Liver (tissue), 9 donors: ENCODE data around the gene MIB2. TPM values are rescaled to one million over a fixed set of nuclear protein-coding genes. Genes with fewer than 3 reads are reported as not detected.

ENCODE experiments used
- DNase-seq: peaks from one replicate; pipeline ENCODE4 v3.0.0-alpha.2; 2017; ENCODE audit warnings: low spot score
- H3K27ac ChIP-seq, 2 donors: one replicate each; pipeline ENCODE4 v1.7.0; 2013; ENCODE audit warnings: inconsistent platforms in 2 of 2, low read length in 2 of 2, control low read depth in 1 of 2, low read depth in 1 of 2, mild to moderate bottlenecking in 1 of 2
- H3K27me3 ChIP-seq, 4 donors: one replicate each; pipeline versions ENCODE4 v1.6.1 to v1.7.0; 2013; ENCODE audit warnings: low read length in 3 of 4, inconsistent platforms in 1 of 4, mild to moderate bottlenecking in 1 of 4, moderate library complexity in 1 of 4; ENCODE audit not compliant: control insufficient read depth in 4 of 4, insufficient read depth in 4 of 4
- H3K36me3 ChIP-seq, 4 donors: one replicate each; pipeline versions ENCODE4 v1.6.1 to v1.7.0; 2013; ENCODE audit warnings: low read length in 3 of 4, mild to moderate bottlenecking in 3 of 4, low read depth in 1 of 4, moderate library complexity in 1 of 4; ENCODE audit not compliant: control insufficient read depth in 4 of 4, insufficient read depth in 3 of 4
- H3K4me1 ChIP-seq, 4 donors: one replicate each; pipeline versions ENCODE4 v1.6.1 to v1.7.0; 2013; ENCODE audit warnings: low read length in 3 of 4, mild to moderate bottlenecking in 3 of 4, moderate library complexity in 1 of 4; ENCODE audit not compliant: control insufficient read depth in 4 of 4, insufficient read depth in 4 of 4
- H3K4me3 ChIP-seq, 3 donors: one replicate each; pipeline versions ENCODE4 v1.6.1 to v1.7.0; 2013; ENCODE audit warnings: low read length in 3 of 3, control low read depth in 1 of 3, low read depth in 1 of 3, mild to moderate bottlenecking in 1 of 3
- H3K9ac ChIP-seq, 2 donors: one replicate each; pipeline ENCODE4 v1.7.0; 2013; ENCODE audit warnings: low read length in 2 of 2, mild to moderate bottlenecking in 2 of 2, moderate library complexity in 2 of 2, control low read depth in 1 of 2, low read depth in 1 of 2
- H3K9me3 ChIP-seq, 4 donors: one replicate each; pipeline versions ENCODE4 v1.6.1 to v1.7.0; 2013; ENCODE audit warnings: low read length in 3 of 4; ENCODE audit not compliant: control insufficient read depth in 4 of 4
- ATF3 ChIP-seq: IDR thresholded peaks from 2 replicates; pipeline ENCODE4 v1.6.1; 2016; ENCODE audit warnings: antibody characterized with exemption
- EGR1 ChIP-seq, 2 donors: IDR thresholded peaks; 2 replicates each; pipeline ENCODE4 v1.6.1; 2016 to 2018; ENCODE audit warnings: antibody characterized with exemption in 2 of 2, low read depth in 2 of 2
- FOXA1 ChIP-seq: IDR thresholded peaks from 2 replicates; pipeline ENCODE4 v1.6.1; 2016; ENCODE audit warnings: antibody characterized with exemption
- FOXA2 ChIP-seq: IDR thresholded peaks from 2 replicates; pipeline ENCODE4 v1.6.1; 2016; ENCODE audit warnings: antibody characterized with exemption
- GABPA ChIP-seq, 2 donors: IDR thresholded peaks in 1 of 2; conservative IDR thresholded peaks in 1 of 2; 2 replicates each; pipeline ENCODE4 v1.6.1; 2016; ENCODE audit warnings: antibody characterized with exemption in 2 of 2, mild to moderate bottlenecking in 1 of 2, moderate library complexity in 1 of 2
- HNF4A ChIP-seq, 2 donors: conservative IDR thresholded peaks; 2 replicates each; pipeline ENCODE4 v1.6.1; 2016; ENCODE audit warnings: antibody characterized with exemption in 2 of 2, mild to moderate bottlenecking in 2 of 2
- HNF4G ChIP-seq: IDR thresholded peaks from 2 replicates; pipeline ENCODE4 v1.6.1; 2016; ENCODE audit warnings: antibody characterized with exemption
- JUND ChIP-seq, 2 donors: IDR thresholded peaks; 2 replicates each; pipeline ENCODE4 v1.6.1; 2016; ENCODE audit warnings: antibody characterized with exemption in 2 of 2
- MAX ChIP-seq: IDR thresholded peaks from 2 replicates; pipeline ENCODE4 v1.6.1; 2016; ENCODE audit warnings: antibody characterized with exemption
- NR2F2 ChIP-seq: IDR thresholded peaks from 2 replicates; pipeline ENCODE4 v1.6.1; 2016; ENCODE audit warnings: antibody characterized with exemption
- RAD21 ChIP-seq, 2 donors: IDR thresholded peaks; 2 replicates each; pipeline ENCODE4 v1.6.1; 2016; ENCODE audit warnings: antibody characterized with exemption in 2 of 2, mild to moderate bottlenecking in 2 of 2
- REST ChIP-seq: IDR thresholded peaks from 2 replicates; pipeline ENCODE4 v1.6.1; 2016; ENCODE audit warnings: antibody characterized with exemption, mild to moderate bottlenecking
- RXRA ChIP-seq, 2 donors: IDR thresholded peaks; 2 replicates each; pipeline ENCODE4 v1.6.1; 2017 to 2018; ENCODE audit warnings: antibody characterized with exemption in 2 of 2, mild to moderate bottlenecking in 1 of 2
- SP1 ChIP-seq: IDR thresholded peaks from 2 replicates; pipeline ENCODE4 v1.6.1; 2018; ENCODE audit warnings: antibody characterized with exemption, mild to moderate bottlenecking
- TAF1 ChIP-seq: conservative IDR thresholded peaks from 2 replicates; pipeline ENCODE4 v1.6.1; 2016; ENCODE audit warnings: antibody characterized with exemption, mild to moderate bottlenecking
- YY1 ChIP-seq: IDR thresholded peaks from 2 replicates; pipeline ENCODE4 v1.6.1; 2016; ENCODE audit warnings: antibody characterized with exemption, mild to moderate bottlenecking
- whole genome bisulfite sequencing: extraction: QIAGEN DNeasy Blood & Tissue Kit; methylation state at CpG from one replicate; pipeline ENCODE4 v1.1.7; 2013; 5-methylcytosine and 5-hydroxymethylcytosine counted together
- polyA plus RNA-seq, 2 donors: library from polyadenylated mRNA; stranded (reverse) in 1 of 2; unstranded in 1 of 2; fragments of 200-250 nt in 1 of 2; fragments of >200 nt in 1 of 2; fragmentation: Nextera tagmentation in 1 of 2; extraction: Ambion mirVana in 1 of 2; gene quantifications; one replicate each; pipeline versions ENCODE4 v1.2.1 to v1.2.3, GENCODE V29; 2013 to 2015
- total RNA-seq, 2 donors: library from RNA; depleted of rRNA; stranded (reverse); fragments of >200 nt; gene quantifications; one replicate each; pipeline ENCODE4 v1.2.3, GENCODE V29; 2014
- TF ChIP-seq, protein P1 (sequence below): IDR thresholded peaks from 2 replicates; pipeline ENCODE4 v1.6.1; 2016; ENCODE audit warnings: antibody characterized with exemption
- donor health status: healthy.
- donor health status: healthy.
- donor health status: healthy.
- donor health status: healthy.
- donor health status: healthy.

Gene MIB2
- total and polyA plus RNA-seq, 4 donors: 9.8 to 33.0 (median 19.2) TPM

- H3K36me3 ChIP-seq: peaks cover 0 to 14% (median 2%) of the 10 kb centered on the region in 4 donors
- no peak overlapping the region for H3K27ac ChIP-seq
- peaks cover 2 to 24% (median 17%) of the 10 kb centered on the region in 4 donors for H3K4me1 ChIP-seq
- 93% methylated on average over 21 of the region's 21 CpGs for WGBS
- no peak overlapping the region for H3K4me3 ChIP-seq
- no peak for TF ChIP-seq EGR1 (IDR thresholded peaks at IDR 0.05; ENCODE audit: low read depth in 2 of 2)
- TF ChIP-seq REST: no peak
- no peak for TF ChIP-seq YY1
- TF ChIP-seq ATF3: no peak
- no peaks in the 10 kb centered on the region for H3K9me3 ChIP-seq
- no peaks in the 10 kb centered on the region for H3K27me3 ChIP-seq
- no peak for DNase-seq
- no peak overlapping the region for H3K9ac ChIP-seq
Measured at GRCh38 chr1:1622010-1622787, 6.9 kb downstream of the MIB2 start.

DNA sequence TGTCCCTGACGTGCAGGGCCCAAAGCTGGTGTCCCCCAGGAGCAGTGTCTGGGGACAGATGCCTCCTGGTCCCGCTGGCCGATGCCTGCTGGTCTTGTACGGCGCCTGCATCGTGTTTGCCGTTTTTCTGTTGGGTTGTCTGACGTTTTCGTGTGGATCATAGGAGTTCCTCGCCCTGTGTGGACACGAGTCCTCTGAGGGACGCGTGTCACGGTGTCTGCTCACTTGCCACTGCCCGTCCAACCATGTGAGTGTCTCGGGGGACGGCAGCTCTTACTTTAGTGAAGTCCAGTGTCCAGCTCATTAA, 7.4 kb downstream of the MIB2 start:
- peaks cover 2 to 19% (median 13%) of the 10 kb centered on the region in 4 donors for H3K4me1 ChIP-seq
- no peak overlapping the region for H3K27ac ChIP-seq
- peaks cover 0 to 14% (median 3%) of the 10 kb centered on the region in 4 donors for H3K36me3 ChIP-seq
- H3K4me3 ChIP-seq: no peak overlapping the region
- no peak for TF ChIP-seq HNF4G
- no peak for TF ChIP-seq MAX
- TF ChIP-seq, protein P1, sequence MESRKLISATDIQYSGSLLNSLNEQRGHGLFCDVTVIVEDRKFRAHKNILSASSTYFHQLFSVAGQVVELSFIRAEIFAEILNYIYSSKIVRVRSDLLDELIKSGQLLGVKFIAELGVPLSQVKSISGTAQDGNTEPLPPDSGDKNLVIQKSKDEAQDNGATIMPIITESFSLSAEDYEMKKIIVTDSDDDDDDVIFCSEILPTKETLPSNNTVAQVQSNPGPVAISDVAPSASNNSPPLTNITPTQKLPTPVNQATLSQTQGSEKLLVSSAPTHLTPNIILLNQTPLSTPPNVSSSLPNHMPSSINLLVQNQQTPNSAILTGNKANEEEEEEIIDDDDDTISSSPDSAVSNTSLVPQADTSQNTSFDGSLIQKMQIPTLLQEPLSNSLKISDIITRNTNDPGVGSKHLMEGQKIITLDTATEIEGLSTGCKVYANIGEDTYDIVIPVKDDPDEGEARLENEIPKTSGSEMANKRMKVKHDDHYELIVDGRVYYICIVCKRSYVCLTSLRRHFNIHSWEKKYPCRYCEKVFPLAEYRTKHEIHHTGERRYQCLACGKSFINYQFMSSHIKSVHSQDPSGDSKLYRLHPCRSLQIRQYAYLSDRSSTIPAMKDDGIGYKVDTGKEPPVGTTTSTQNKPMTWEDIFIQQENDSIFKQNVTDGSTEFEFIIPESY: no peak
- no peaks in the 10 kb centered on the region for H3K9me3 ChIP-seq
- no peak overlapping the region for H3K9ac ChIP-seq
- no peak for DNase-seq
- H3K27me3 ChIP-seq: no peaks in the 10 kb centered on the region
- 96% methylated on average over 17 of the region's 17 CpGs for WGBS

- Histone ChIP-seq H3K9ac (no peak overlapping the region), H3K4me1 (peaks cover 2 to 16% (median 13%) of the 10 kb centered on the region in 4 donors), H3K27ac (no peak overlapping the region), H3K27me3 (no peaks in the 10 kb centered on the region), H3K4me3 (no peak overlapping the region), H3K9me3 (no peaks in the 10 kb centered on the region), H3K36me3 (peaks cover 0 to 16% (median 3%) of the 10 kb centered on the region in 4 donors)
- DNase-seq: no peak
- WGBS: 97% methylated on average over 33 of the region's 33 CpGs
- no peak for TF ChIP-seq TAF1
- TF ChIP-seq FOXA2: no peak
- TF ChIP-seq EGR1 (IDR thresholded peaks at IDR 0.05; ENCODE audit: low read depth in 2 of 2): no peak
- no peak for TF ChIP-seq FOXA1
- TF ChIP-seq HNF4A (conservative IDR thresholded peaks at IDR 0.05): no peak
- no peak for TF ChIP-seq JUND (IDR thresholded peaks at IDR 0.05)
- TF ChIP-seq SP1: no peak
- no peak for TF ChIP-seq ATF3
- no peak for TF ChIP-seq RXRA (IDR thresholded peaks at IDR 0.05)
- no peak for TF ChIP-seq RAD21 (IDR thresholded peaks at IDR 0.05)
- no peak for TF ChIP-seq REST
- TF ChIP-seq NR2F2: no peak
- no peak for TF ChIP-seq MAX
- TF ChIP-seq GABPA (IDR thresholded peaks at IDR 0.05 in 1 of 2, conservative IDR thresholded peaks at IDR 0.05 in 1 of 2): no peak
- no peak for TF ChIP-seq HNF4G
- no peak for TF ChIP-seq YY1
Measured at GRCh38 chr1:1623181-1623630, 7.9 kb downstream of the MIB2 start.
